PC-9 (cell line): ENCODE results near the gene MYBBP1A. TPM values are rescaled to one million over a fixed set of nuclear protein-coding genes. Genes with fewer than 3 reads are reported as not detected.

Source experiments
- BruUV-seq: library from RNA; stranded (reverse); fragments of 400-500 nt; replicated peaks from 2 replicates; lab custom pipeline; 2021; lab: Mats Ljungman, UMichigan
- CTCF ChIA-PET: fragments of 300-600 bp; sonication (Branson Sonifier 250); formaldehyde crosslinking; loops from one replicate; lab custom pipeline; 2022; ENCODE audit warnings: antibody characterized with exemption; lab: Charles Lee
- POLR2A ChIA-PET: fragments of 300-600 bp; sonication (Branson Sonifier 250); formaldehyde crosslinking; loops from one replicate; lab custom pipeline; 2022; ENCODE audit warnings: antibody characterized with exemption; ENCODE audit not compliant: unreplicated experiment; lab: Charles Lee
- DNase-seq, 2 experiments: peaks; one replicate each; pipeline versions ENCODE4 v3.0.0 to v3.0.0-alpha.2; 2015 to 2022; ENCODE audit warnings: mixed read lengths in 1 of 2
- H2AFZ ChIP-seq: fragments of 200-600 bp; sonication (generic); 2 replicates; pipeline ENCODE4 v1.8.1; 2017; ENCODE audit warnings: antibody characterized with exemption
- H3F3A ChIP-seq: fragments of 200-600 bp; sonication (generic); 2 replicates; pipeline ENCODE4 v1.8.1; 2017; ENCODE audit warnings: antibody characterized with exemption, mild to moderate bottlenecking, low read depth; ENCODE audit not compliant: insufficient read depth
- H3K27ac ChIP-seq: fragments of 200-600 bp; sonication (generic); 2 replicates; pipeline ENCODE4 v1.6.1; 2016; ENCODE audit warnings: mixed run types
- H3K27me3 ChIP-seq: fragments of 200-600 bp; sonication (generic); 2 replicates; pipeline ENCODE4 v1.6.1; 2016; ENCODE audit warnings: low read depth, mixed run types; ENCODE audit not compliant: insufficient read depth
- H3K36me3 ChIP-seq: fragments of 200-600 bp; sonication (generic); 2 replicates; pipeline ENCODE4 v1.6.1; 2016; ENCODE audit warnings: low read depth, mixed run types
- H3K4me1 ChIP-seq: fragments of 200-600 bp; sonication (generic); replicated peaks from 2 replicates; pipeline ENCODE4 v1.6.1; 2016; ENCODE audit warnings: mixed run types; ENCODE audit not compliant: insufficient read depth
- H3K4me2 ChIP-seq: fragments of 200-600 bp; sonication (generic); 2 replicates; pipeline ENCODE4 v1.6.1; 2017; ENCODE audit warnings: mixed run types
- H3K4me3 ChIP-seq: fragments of 200-600 bp; sonication (generic); 2 replicates; pipeline ENCODE4 v1.6.1; 2016; ENCODE audit warnings: mixed run types
- H3K79me2 ChIP-seq: fragments of 200-600 bp; sonication (generic); 2 replicates; pipeline ENCODE4 v1.6.1; 2017; ENCODE audit warnings: low read depth, mixed run types
- H3K9me2 ChIP-seq: fragments of 200-600 bp; sonication (generic); 2 replicates; pipeline ENCODE4 v1.8.1; 2017; ENCODE audit warnings: mild to moderate bottlenecking; ENCODE audit not compliant: insufficient read depth
- H3K9me3 ChIP-seq: fragments of 200-600 bp; sonication (generic); 2 replicates; pipeline ENCODE4 v1.8.1; 2016; ENCODE audit warnings: low read depth; ENCODE audit not compliant: insufficient read depth
- H4K20me1 ChIP-seq: fragments of 200-600 bp; sonication (generic); 2 replicates; pipeline ENCODE4 v1.8.1; 2017; ENCODE audit not compliant: insufficient read depth
- EZH2 ChIP-seq: fragments of 200-600 bp; sonication (generic); IDR thresholded peaks from 2 replicates; pipeline ENCODE4 v1.8.0; 2017; ENCODE audit warnings: antibody characterized with exemption, low read depth
- intact Hi-C: fragments of 100-400 bp; cut with micrococcal nuclease; formaldehyde crosslinking; loops from one replicate; pipeline ENCODE4 v1.10.0; 2022; ENCODE audit not compliant: unreplicated experiment
- total RNA-seq: library from RNA; stranded (reverse); gene quantifications from 2 replicates; pipeline ENCODE4 v1.2.3, GENCODE V29; 2021
- TF ChIP-seq, protein P1 (sequence below): fragments of 200-600 bp; sonication (generic); conservative IDR thresholded peaks from 2 replicates; pipeline ENCODE4 v1.6.1; 2017; ENCODE audit warnings: mixed run types, antibody characterized with exemption, mild to moderate bottlenecking, moderate library complexity

The MYBBP1A gene
- total RNA-seq, 1 experiment from 2014 or later: 89.1 TPM

DNA sequence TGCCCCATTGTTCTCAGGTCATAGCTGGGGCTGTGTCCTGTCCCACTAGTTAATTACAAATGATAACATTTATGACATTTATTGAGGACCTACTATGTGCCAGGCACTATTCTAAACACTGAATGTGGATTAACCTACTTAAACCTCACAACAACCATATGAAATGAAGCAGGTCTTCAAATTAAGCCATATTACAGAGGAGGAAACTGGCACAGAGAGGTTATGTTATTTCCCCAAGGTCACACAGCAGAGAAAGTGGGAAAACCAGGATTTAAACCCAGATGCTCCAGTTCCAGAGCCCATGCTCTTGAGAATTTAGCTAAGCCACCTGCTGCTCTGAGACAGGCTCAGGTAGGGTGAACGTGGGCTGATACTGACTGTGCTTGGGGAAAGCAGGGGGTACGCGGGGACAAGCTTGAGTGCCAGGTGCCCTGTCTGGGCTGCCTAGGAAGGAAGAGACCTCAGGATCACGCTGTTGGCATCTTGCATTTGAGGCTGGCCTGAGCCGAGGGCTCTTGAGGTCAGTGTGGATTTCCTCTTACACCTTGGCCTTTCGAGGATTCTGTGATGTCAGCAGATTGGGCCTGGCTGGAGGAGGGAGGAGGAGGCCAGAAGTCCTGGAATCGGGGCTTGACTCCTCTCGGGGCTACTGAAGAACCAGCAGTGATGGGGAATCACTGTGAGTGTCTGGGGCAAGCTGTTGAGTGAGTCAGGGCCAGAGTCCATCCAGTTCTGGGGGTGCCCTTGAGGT lies 47.6 kb downstream of the MYBBP1A start:
- TF ChIP-seq, protein P1, sequence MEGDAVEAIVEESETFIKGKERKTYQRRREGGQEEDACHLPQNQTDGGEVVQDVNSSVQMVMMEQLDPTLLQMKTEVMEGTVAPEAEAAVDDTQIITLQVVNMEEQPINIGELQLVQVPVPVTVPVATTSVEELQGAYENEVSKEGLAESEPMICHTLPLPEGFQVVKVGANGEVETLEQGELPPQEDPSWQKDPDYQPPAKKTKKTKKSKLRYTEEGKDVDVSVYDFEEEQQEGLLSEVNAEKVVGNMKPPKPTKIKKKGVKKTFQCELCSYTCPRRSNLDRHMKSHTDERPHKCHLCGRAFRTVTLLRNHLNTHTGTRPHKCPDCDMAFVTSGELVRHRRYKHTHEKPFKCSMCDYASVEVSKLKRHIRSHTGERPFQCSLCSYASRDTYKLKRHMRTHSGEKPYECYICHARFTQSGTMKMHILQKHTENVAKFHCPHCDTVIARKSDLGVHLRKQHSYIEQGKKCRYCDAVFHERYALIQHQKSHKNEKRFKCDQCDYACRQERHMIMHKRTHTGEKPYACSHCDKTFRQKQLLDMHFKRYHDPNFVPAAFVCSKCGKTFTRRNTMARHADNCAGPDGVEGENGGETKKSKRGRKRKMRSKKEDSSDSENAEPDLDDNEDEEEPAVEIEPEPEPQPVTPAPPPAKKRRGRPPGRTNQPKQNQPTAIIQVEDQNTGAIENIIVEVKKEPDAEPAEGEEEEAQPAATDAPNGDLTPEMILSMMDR: no peak
- TF ChIP-seq EZH2: no peak
- CTCF ChIA-PET: no interaction called here
- Histone ChIP-seq H3K4me1 (peaks cover 68% of the 10 kb centered on the region), H3K27ac (no peak overlapping the region), H2AFZ (no peak overlapping the region), H3K36me3 (peaks cover 10% of the 10 kb centered on the region; the same call in 1 of the 2 replicates), H3K9me3 (no peaks in the 10 kb centered on the region), H3K4me2 (no peak overlapping the region), H3F3A (peaks cover 72% of the 10 kb centered on the region), H4K20me1 (peaks cover 13% of the 10 kb centered on the region), H3K4me3 (no peak overlapping the region), H3K27me3 (no peaks in the 10 kb centered on the region), H3K79me2 (peaks cover 100% of the 10 kb centered on the region), H3K9me2 (no peaks in the 10 kb centered on the region)
- DNase-seq: no peak
- POLR2A ChIA-PET: interaction anchor here (0.6 kb wide), 1 partner anchor 202 kb away, joined by 4 read pairs; no protein-coding TSS in a partner anchor
- no TSS peak for BruUV-seq
- intact Hi-C loops: no loop called here

DNA sequence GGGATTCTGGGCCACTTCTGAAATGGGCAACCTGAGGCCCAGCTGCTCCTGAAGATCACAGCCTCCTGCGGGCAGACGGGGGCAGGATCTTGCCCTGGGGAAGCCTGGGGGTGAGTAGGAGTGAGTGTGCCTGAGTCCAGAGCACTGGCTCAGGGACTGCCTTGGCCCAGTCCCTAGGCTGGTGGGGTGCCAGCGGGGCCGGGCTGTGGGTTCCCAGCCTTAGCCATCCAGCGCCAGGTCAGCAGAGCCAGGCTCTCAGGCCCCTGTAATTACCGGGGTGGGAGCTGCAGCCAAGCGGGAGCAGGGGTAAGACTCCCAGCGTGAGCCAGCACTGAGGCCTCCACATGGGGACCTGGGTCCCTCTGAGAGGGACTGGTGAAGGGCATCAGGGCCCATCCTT lies 48.3 kb downstream of the MYBBP1A start:
- Histone ChIP-seq H3K27me3 (no peaks in the 10 kb centered on the region), H3K79me2 (peaks cover 100% of the 10 kb centered on the region), H3F3A (peaks cover 69% of the 10 kb centered on the region), H3K36me3 (peaks cover 10% of the 10 kb centered on the region; the same call in 1 of the 2 replicates), H3K9me3 (no peaks in the 10 kb centered on the region), H3K4me1 (peaks cover 66% of the 10 kb centered on the region), H4K20me1 (peaks cover 13% of the 10 kb centered on the region), H3K9me2 (no peaks in the 10 kb centered on the region), H3K4me2 (0 out of 2 replicates have a peak overlapping the region, but pooled peaks have one; percentile 51), H2AFZ (no peak overlapping the region), H3K27ac (no peak overlapping the region), H3K4me3 (no peak overlapping the region)
- ChIA-PET POLR2A (interaction anchor here (0.5 to 0.6 kb wide), 2 partner anchors 83 to 203 kb away, joined by 4 read pairs; no protein-coding TSS in a partner anchor), CTCF (no interaction called here)
- DNase-seq: no peak
- BruUV-seq: no TSS peak
- no peak for TF ChIP-seq EZH2
- TF ChIP-seq, protein P1: no peak
- intact Hi-C loops: no loop called here

DNA sequence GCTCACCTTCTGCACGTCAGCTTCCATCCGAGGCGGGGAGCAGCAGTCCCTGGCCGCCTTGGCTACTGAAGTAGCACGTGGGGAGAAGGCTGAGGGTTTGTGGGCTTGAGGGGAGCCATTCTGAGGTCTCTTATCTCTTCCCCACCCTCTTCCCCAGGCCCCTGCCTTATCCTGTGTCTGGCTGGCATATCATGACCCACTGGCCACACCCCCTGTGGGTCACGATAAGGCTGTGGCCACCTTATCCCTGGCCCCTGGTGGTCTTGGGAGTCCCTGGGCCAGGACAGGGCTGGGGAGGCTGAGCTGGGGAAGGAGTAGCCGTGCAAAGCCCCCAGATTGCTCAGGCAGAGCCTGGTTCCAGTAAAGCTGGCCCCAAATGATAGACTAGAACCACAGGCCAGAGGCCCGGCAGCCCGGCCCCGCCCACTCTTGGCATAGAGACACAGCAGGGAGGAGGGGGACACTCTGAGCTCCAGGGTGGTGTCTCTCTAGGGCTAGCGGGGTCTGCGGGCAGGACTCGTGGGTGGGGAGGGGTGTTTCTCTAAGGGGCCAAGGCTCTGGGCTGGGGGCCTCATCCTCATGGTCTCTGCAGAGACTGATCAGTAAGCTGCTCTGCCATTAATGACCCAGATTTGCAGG lies 48.9 kb downstream of the MYBBP1A start:
- intact Hi-C loops: no loop called here
- Histone ChIP-seq H3K36me3 (peaks cover 10% of the 10 kb centered on the region; the same call in 1 of the 2 replicates), H4K20me1 (peaks cover 13% of the 10 kb centered on the region), H3K27ac (peak overlapping the region; percentile 58; the same call in 1 of the 2 replicates), H3K9me3 (no peaks in the 10 kb centered on the region), H3F3A (peaks cover 68% of the 10 kb centered on the region), H3K4me2 (peak overlapping the region; percentile 51), H3K9me2 (no peaks in the 10 kb centered on the region), H3K4me1 (peaks cover 66% of the 10 kb centered on the region), H2AFZ (no peak overlapping the region), H3K27me3 (no peaks in the 10 kb centered on the region), H3K79me2 (peaks cover 100% of the 10 kb centered on the region), H3K4me3 (no peak overlapping the region)
- TF ChIP-seq EZH2: no peak
- TF ChIP-seq, protein P1: no peak
- CTCF ChIA-PET: no interaction called here
- BruUV-seq: no TSS peak
- no peak for DNase-seq
- POLR2A ChIA-PET: interaction anchor here (0.5 kb wide), 1 partner anchor 82 kb away, joined by 4 read pairs; no protein-coding TSS in a partner anchor
